ENCODE data around the gene IGHMBP2.

The IGHMBP2 gene

DNA sequence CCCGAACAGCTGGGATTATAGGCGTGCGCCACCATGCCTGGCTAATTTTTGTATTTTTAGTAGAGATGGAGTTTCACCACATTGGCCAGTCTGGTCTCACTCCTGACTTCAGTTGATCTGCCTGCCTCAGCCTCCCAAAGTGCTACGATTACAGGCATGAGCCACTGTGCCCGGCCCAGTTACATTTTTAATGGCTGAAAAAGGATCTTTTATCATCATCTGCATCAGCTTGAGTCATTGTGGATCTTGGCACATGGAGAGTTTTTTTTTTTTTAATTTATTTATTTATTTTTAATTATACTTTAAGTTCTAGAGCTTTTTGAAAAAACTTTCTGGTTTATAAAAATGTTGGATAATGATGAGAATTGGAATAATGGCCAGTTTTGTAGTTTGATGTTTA lies 8.6 kb downstream of the IGHMBP2 start:
- TF ChIP-seq, protein P1, sequence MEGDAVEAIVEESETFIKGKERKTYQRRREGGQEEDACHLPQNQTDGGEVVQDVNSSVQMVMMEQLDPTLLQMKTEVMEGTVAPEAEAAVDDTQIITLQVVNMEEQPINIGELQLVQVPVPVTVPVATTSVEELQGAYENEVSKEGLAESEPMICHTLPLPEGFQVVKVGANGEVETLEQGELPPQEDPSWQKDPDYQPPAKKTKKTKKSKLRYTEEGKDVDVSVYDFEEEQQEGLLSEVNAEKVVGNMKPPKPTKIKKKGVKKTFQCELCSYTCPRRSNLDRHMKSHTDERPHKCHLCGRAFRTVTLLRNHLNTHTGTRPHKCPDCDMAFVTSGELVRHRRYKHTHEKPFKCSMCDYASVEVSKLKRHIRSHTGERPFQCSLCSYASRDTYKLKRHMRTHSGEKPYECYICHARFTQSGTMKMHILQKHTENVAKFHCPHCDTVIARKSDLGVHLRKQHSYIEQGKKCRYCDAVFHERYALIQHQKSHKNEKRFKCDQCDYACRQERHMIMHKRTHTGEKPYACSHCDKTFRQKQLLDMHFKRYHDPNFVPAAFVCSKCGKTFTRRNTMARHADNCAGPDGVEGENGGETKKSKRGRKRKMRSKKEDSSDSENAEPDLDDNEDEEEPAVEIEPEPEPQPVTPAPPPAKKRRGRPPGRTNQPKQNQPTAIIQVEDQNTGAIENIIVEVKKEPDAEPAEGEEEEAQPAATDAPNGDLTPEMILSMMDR (IDR thresholded peaks at IDR 0.05; ENCODE audit: extremely low read depth, insufficient read depth, missing control alignments): no peak
- DNase-seq (ENCODE audit: low spot score): no peak
- in situ Hi-C loops (cut with MboI; ENCODE audit: low pct_unique_long_range_greater_than_20kb, low sequenced_read_pairs, unreplicated experiment): loop anchor here (25.0 kb wide), 1 partner anchor 750 kb away; no protein-coding TSS in a partner anchor

DNA sequence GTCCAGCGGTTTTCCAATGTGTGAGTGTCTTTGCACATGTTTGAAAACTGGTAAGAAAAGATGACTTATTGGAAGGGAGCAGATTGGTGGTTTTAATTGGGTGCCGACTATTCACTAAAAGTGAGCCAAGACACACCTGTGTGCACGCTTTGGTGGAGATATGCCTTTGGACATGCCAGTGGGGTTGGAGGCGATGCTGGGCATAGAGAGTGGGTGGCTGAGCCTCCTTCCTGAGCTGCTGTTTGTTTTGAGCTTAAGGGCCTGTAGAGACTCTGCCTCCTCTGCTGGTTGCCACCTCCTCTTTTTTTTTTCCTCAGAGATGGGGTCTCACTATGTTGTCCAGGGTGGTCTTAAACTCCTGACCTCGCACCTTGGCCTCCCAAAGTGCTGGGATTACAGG lies 9.5 kb downstream of the IGHMBP2 start:
- in situ Hi-C loops (cut with MboI; ENCODE audit: low pct_unique_long_range_greater_than_20kb, low sequenced_read_pairs, unreplicated experiment): loop anchor here (25.0 kb wide), 1 partner anchor 749 kb away; no protein-coding TSS in a partner anchor
- DNase-seq (ENCODE audit: low spot score): no peak
- TF ChIP-seq, protein P1 (IDR thresholded peaks at IDR 0.05; ENCODE audit: extremely low read depth, insufficient read depth, missing control alignments): no peak

DNA sequence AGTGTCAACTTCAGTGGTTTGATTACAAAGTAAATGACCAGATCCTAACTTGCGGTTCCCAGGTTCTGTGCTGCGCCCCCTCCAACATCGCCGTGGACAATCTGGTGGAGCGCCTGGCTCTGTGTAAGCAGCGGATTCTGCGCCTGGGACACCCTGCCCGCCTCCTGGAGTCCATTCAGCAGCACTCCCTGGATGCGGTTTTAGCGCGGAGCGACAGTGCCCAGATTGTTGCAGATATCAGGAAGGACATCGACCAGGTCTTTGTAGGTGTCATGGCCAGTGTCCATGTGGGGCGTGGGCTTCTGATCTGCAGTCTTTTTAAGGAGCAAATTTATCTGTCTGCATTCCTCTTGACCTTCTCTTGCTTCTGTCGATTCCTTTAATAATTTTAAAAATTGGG lies 11.1 kb downstream of the IGHMBP2 start:
- TF ChIP-seq, protein P1 (IDR thresholded peaks at IDR 0.05; ENCODE audit: extremely low read depth, insufficient read depth, missing control alignments): no peak
- in situ Hi-C loops (cut with MboI; ENCODE audit: low pct_unique_long_range_greater_than_20kb, low sequenced_read_pairs, unreplicated experiment): loop anchor here (25.0 kb wide), 1 partner anchor 748 kb away; no protein-coding TSS in a partner anchor
- no peak for DNase-seq (ENCODE audit: low spot score)

DNA sequence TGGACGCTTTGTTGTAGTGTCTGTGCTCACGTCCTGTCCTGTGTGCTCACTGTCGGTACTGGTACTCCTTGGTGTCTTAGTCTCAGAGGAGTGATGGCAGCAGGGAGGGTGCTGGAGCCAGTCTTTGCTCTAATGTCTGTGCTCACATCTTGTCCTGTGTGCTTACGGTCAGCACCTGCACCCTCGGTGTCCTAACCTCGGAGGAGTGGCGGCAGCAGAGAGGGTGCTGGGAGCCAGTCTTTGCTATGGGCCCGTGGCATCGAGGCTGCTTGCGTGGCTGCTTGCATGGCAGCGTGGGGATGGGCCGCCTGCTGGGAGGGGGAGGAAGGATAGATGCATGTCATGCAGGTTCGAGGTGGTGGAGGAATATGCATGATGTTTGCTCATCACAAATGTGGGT lies 12.7 kb downstream of the IGHMBP2 start:
- in situ Hi-C loops (cut with MboI; ENCODE audit: low pct_unique_long_range_greater_than_20kb, low sequenced_read_pairs, unreplicated experiment): loop anchor here (25.0 kb wide), 1 partner anchor 746 kb away; no protein-coding TSS in a partner anchor
- TF ChIP-seq, protein P1 (IDR thresholded peaks at IDR 0.05; ENCODE audit: extremely low read depth, insufficient read depth, missing control alignments): no peak
- DNase-seq (ENCODE audit: low spot score): no peak

DNA sequence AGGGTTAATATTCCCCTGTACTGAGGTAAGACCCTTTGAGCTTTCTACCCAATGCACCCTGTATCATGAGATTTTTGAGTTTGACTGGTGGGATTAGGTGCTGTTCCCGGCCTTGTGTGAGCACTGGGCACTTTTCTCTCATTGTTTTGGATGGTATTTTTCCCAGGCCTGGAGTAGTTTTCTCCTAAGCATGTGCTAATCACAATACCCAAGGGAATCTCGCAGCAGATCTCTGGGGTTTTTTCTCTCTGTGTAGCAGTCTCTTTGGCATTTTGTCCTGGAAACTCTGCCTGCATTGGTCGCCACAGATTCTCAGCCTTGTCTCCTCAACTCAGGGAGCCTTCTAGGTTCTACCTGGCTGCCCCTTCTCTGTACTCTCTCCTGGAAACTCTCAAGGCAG lies 19.9 kb downstream of the IGHMBP2 start:
- in situ Hi-C loops (cut with MboI; ENCODE audit: low pct_unique_long_range_greater_than_20kb, low sequenced_read_pairs, unreplicated experiment): loop anchor here (25.0 kb wide), 1 partner anchor 739 kb away; no protein-coding TSS in a partner anchor
- TF ChIP-seq, protein P1 (IDR thresholded peaks at IDR 0.05; ENCODE audit: extremely low read depth, insufficient read depth, missing control alignments): no peak
- no peak for DNase-seq (ENCODE audit: low spot score)

DNA sequence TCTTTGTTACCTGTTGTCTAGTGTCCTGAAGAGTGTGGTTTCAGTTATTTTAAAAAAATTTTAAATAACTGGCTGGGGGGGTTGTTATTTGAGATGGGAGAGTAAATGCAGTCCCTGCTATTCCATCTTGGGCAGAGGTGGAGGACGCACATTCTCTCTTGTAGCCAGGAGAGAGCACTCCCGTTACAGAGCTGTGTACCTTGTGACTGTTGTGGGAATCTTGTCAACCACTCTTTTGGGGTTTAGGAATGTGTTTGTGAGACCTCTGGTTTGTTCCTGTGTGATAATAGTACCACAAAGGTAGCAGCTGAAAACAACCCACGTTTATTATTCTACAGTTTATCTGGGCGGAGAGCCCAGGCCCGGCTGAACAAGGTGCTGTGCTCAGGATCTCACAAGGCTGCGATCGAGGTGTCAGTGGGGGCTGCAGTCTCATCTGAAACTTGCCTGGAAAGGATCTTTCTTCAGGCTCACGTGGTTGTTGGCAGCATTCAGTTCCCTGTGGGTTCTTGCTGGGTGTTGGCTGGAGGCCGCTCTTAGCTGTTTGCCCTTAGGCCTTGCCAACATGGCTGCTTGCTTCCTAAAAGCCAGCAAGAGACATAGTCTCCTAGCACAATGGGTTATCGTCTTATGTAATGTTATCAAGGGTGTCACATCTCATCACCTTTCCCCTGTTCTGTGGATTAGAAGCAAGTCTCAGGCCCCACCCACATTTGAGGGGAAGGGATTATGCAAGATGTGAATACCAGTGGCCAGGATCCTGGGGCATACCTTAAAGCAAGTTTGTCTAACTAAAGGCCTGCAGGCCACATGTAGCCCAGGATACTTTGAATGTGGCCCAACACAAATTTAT lies 20.6 kb downstream of the IGHMBP2 start:
- in situ Hi-C loops (cut with MboI; ENCODE audit: low pct_unique_long_range_greater_than_20kb, low sequenced_read_pairs, unreplicated experiment): loop anchor here (25.0 kb wide), 1 partner anchor 738 kb away; no protein-coding TSS in a partner anchor
- TF ChIP-seq, protein P1 (IDR thresholded peaks at IDR 0.05; ENCODE audit: extremely low read depth, insufficient read depth, missing control alignments): no peak
- DNase-seq (ENCODE audit: low spot score): no peak
